HG02938 (cell line): Measurements from ENCODE around the gene SLX4.

Experiments used
- ATAC-seq: cut with Tn5 transposase; IDR thresholded peaks from one replicate; pipeline ENCODE4 v1.9.1; 2021; ENCODE audit warnings: mild to moderate bottlenecking, moderate library complexity; ENCODE audit not compliant: unreplicated experiment

SLX4 gene

GRCh38 chr16:3583303-3584038 lies 27.9 kb downstream of the SLX4 start:
- no peak for ATAC-seq

- ATAC-seq = no peak
Measured at GRCh38 chr16:3582276-3583165, 28.9 kb downstream of the SLX4 start.

- no peak for ATAC-seq
Measured at GRCh38 chr16:3581392-3581791, 30.0 kb downstream of the SLX4 start.

GRCh38 chr16:3580686-3581085 lies 30.7 kb downstream of the SLX4 start:
- ATAC-seq = no peak

- no peak for ATAC-seq
Measured at GRCh38 chr16:3580251-3580651, 31.2 kb downstream of the SLX4 start.

- ATAC-seq = no peak
Measured at GRCh38 chr16:3579776-3580175, 31.6 kb downstream of the SLX4 start.

GRCh38 chr16:3578610-3579551 lies 32.5 kb downstream of the SLX4 start:
- peak; percentile 62 for ATAC-seq

- ATAC-seq = no peak
Measured at GRCh38 chr16:3578121-3578520, 33.3 kb downstream of the SLX4 start.

GRCh38 chr16:3577302-3577752 lies 34.1 kb downstream of the SLX4 start, which contains the start of gene NLRC3:
NLRC3 (minus strand) TSS chr16:3577403; CDS start chr16:3565036, 12,367 bp downstream.
- ATAC-seq = no peak

GRCh38 chr16:3576211-3576610 lies 35.2 kb downstream of the SLX4 start:
- no peak for ATAC-seq

GRCh38 chr16:3575491-3575890 lies 35.9 kb downstream of the SLX4 start:
- no peak for ATAC-seq

GRCh38 chr16:3574195-3574594 lies 37.2 kb downstream of the SLX4 start:
- ATAC-seq = no peak

- ATAC-seq = no peak
Measured at GRCh38 chr16:3573146-3573815, 38.1 kb downstream of the SLX4 start.

- ATAC-seq = no peak
Measured at GRCh38 chr16:3570420-3571062, 40.9 kb downstream of the SLX4 start.

- ATAC-seq = no peak
Measured at GRCh38 chr16:3569851-3570250, 41.6 kb downstream of the SLX4 start.

GRCh38 chr16:3566990-3567389 lies 44.4 kb downstream of the SLX4 start:
- ATAC-seq = no peak

- no peak for ATAC-seq
Measured at GRCh38 chr16:3564889-3565141, 46.6 kb downstream of the SLX4 start.

- no peak for ATAC-seq
Measured at GRCh38 chr16:3564130-3564888, 47.1 kb downstream of the SLX4 start.

GRCh38 chr16:3562914-3563480 lies 48.4 kb downstream of the SLX4 start:
- ATAC-seq = no peak
